Loucy (cell line): ENCODE measurements around the gene PLAAT5.

Experiments
- H2AFZ ChIP-seq: fragments of 200-600 bp; sonication (generic); 2 replicates; pipeline ENCODE4 v1.6.0; 2016; ENCODE audit warnings: antibody characterized with exemption, mild to moderate bottlenecking, low read length, moderate library complexity
- H3F3A ChIP-seq: fragments of 200-600 bp; 2 replicates; pipeline ENCODE4 v1.6.0; 2016; ENCODE audit warnings: antibody characterized with exemption, low read depth, mild to moderate bottlenecking
- H3K27me3 ChIP-seq: fragments of 200-600 bp; sonication (generic); 2 replicates; pipeline ENCODE4 v1.6.1; 2014; ENCODE audit warnings: low read length, mild to moderate bottlenecking; ENCODE audit not compliant: insufficient read depth, poor library complexity, severe bottlenecking
- H3K36me3 ChIP-seq: fragments of 200-600 bp; sonication (generic); 2 replicates; pipeline ENCODE4 v1.6.1; 2016; ENCODE audit warnings: low read length; ENCODE audit not compliant: insufficient read depth
- H3K4me1 ChIP-seq: fragments of 200-600 bp; sonication (generic); 2 replicates; pipeline ENCODE4 v1.5.1; 2014; ENCODE audit warnings: low read length, mild to moderate bottlenecking; ENCODE audit not compliant: insufficient read depth, poor library complexity, severe bottlenecking
- H3K4me2 ChIP-seq: fragments of 200-600 bp; sonication (generic); 2 replicates; pipeline ENCODE4 v1.6.0; 2014; ENCODE audit warnings: antibody characterized with exemption, low read length, low read depth, mild to moderate bottlenecking; ENCODE audit not compliant: poor library complexity, severe bottlenecking
- H3K4me3 ChIP-seq: fragments of 200-600 bp; sonication (generic); 2 replicates; pipeline ENCODE4 v1.5.1; 2014; ENCODE audit warnings: low read length, mild to moderate bottlenecking, mixed read lengths; ENCODE audit not compliant: poor library complexity, severe bottlenecking
- H3K79me2 ChIP-seq: fragments of 200-600 bp; sonication (generic); 2 replicates; pipeline ENCODE4 v1.6.1; 2014; ENCODE audit warnings: low read length; ENCODE audit not compliant: insufficient read depth
- H3K9ac ChIP-seq: fragments of 200-600 bp; sonication (generic); 2 replicates; pipeline ENCODE4 v1.6.0; 2014; ENCODE audit warnings: mild to moderate bottlenecking, low read depth, low read length, moderate library complexity; ENCODE audit not compliant: poor library complexity, severe bottlenecking
- H3K9me2 ChIP-seq: fragments of 200-600 bp; sonication (generic); replicated peaks from 2 replicates; pipeline ENCODE4 v1.6.1; 2016; ENCODE audit warnings: low read depth, low read length, mixed read lengths
- H3K9me3 ChIP-seq: fragments of 200-600 bp; sonication (generic); 2 replicates; pipeline ENCODE4 v1.6.1; 2014; ENCODE audit warnings: mild to moderate bottlenecking, antibody characterized with exemption, low read length, low read depth; ENCODE audit not compliant: insufficient read depth
- H4K20me1 ChIP-seq: fragments of 200-600 bp; sonication (generic); 2 replicates; pipeline ENCODE4 v1.6.0; 2014; ENCODE audit warnings: antibody characterized with exemption, low read length, mild to moderate bottlenecking; ENCODE audit not compliant: insufficient read depth, poor library complexity, severe bottlenecking
- EZH2phosphoT487 ChIP-seq: fragments of 200-600 bp; IDR thresholded peaks from 2 replicates; pipeline ENCODE4 v1.6.1; 2018; ENCODE audit warnings: antibody characterized with exemption, mild to moderate bottlenecking, moderate library complexity, borderline replicate concordance
- TF ChIP-seq, protein P1 (sequence below): fragments of 200-600 bp; sonication (generic); conservative IDR thresholded peaks from 2 replicates; pipeline ENCODE4 v1.5.1; 2014; ENCODE audit warnings: mild to moderate bottlenecking, antibody characterized with exemption, low read length

Gene PLAAT5

DNA sequence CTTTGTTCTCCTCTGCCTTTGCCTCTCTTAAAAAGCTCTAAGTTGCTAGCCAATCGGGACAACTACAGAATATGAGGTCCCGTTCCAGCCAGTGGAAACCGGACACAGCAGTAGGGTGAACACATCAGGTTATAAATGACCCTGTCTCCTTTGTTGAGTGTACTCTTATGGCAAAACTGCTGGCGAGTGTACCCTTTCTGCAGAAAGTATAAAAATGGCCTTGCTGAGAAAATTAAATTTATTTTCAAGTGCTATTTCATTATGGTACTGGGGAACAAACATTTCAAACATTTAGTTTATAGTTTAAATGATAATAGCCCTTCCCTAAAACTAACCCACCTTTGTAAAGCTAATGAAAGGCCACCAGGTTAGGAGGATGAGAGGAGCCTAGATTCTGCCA lies 8.9 kb upstream of the PLAAT5 start:
- no peaks in the 10 kb centered on the region for H3K36me3 ChIP-seq
- no peaks in the 10 kb centered on the region for H4K20me1 ChIP-seq
- no peaks in the 10 kb centered on the region for H3K79me2 ChIP-seq
- TF ChIP-seq, protein P1, sequence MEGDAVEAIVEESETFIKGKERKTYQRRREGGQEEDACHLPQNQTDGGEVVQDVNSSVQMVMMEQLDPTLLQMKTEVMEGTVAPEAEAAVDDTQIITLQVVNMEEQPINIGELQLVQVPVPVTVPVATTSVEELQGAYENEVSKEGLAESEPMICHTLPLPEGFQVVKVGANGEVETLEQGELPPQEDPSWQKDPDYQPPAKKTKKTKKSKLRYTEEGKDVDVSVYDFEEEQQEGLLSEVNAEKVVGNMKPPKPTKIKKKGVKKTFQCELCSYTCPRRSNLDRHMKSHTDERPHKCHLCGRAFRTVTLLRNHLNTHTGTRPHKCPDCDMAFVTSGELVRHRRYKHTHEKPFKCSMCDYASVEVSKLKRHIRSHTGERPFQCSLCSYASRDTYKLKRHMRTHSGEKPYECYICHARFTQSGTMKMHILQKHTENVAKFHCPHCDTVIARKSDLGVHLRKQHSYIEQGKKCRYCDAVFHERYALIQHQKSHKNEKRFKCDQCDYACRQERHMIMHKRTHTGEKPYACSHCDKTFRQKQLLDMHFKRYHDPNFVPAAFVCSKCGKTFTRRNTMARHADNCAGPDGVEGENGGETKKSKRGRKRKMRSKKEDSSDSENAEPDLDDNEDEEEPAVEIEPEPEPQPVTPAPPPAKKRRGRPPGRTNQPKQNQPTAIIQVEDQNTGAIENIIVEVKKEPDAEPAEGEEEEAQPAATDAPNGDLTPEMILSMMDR = no peak
- TF ChIP-seq EZH2phosphoT487 = no peak
- H3F3A ChIP-seq = peaks cover 5% of the 10 kb centered on the region; the same call in 1 of the 2 replicates
- H3K27me3 ChIP-seq = no peaks in the 10 kb centered on the region
- H3K4me2 ChIP-seq = no peak overlapping the region
- H3K4me3 ChIP-seq = no peak overlapping the region
- H3K9me3 ChIP-seq = peaks cover 5% of the 10 kb centered on the region; the same call in 1 of the 2 replicates
- no peak overlapping the region for H3K9ac ChIP-seq
- peaks cover 37% of the 10 kb centered on the region for H3K4me1 ChIP-seq
- no peaks in the 10 kb centered on the region for H3K9me2 ChIP-seq
- no peak overlapping the region for H2AFZ ChIP-seq

DNA sequence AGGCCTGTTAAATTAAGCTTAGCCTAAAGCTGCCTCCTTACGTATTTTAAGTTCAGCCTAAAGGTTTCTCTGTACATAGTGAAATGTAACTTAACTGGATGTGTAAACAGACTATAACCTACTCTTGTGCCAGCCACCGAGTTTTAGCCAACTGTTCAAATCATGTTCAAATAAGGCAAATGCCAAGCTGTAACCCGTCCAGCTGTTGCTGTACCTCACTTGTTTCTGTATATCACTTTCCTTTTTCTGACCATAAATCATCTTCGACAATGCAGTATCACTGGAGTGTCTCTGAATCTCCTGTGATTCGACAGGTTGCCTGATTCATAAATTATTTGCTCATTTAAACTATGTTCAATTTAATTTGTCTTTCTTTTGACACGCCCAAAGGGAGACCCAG lies 4.0 kb upstream of the PLAAT5 start:
- TF ChIP-seq EZH2phosphoT487 = no peak
- TF ChIP-seq, protein P1 = no peak
- no peaks in the 10 kb centered on the region for H3K9me2 ChIP-seq

DNA sequence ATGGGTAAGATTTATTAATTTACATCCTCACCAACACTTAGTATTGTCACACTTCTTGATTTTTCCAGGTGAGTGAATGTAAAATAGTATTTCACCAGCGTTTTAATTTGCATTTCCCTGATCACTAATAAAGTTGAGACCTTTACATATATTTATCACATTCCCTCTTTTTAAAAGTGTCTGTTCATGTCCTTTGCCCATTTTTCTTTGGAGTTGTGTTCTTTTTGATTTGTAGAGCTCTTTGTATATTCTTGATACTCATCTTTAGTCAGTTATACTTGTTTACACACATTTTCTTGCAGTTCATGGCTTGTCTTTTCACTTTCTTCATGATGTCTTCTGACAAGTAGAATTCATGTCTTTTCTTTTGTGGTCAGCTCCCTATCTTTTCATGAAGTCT lies 2.2 kb upstream of the PLAAT5 start:
- Histone ChIP-seq H3K79me2 (no peaks in the 10 kb centered on the region), H3K4me3 (no peak overlapping the region), H3K4me2 (no peak overlapping the region), H3K4me1 (no peaks in the 10 kb centered on the region), H3K9ac (no peak overlapping the region), H3F3A (no peaks in the 10 kb centered on the region), H3K27me3 (no peaks in the 10 kb centered on the region), H3K36me3 (no peaks in the 10 kb centered on the region), H2AFZ (no peak overlapping the region), H4K20me1 (no peaks in the 10 kb centered on the region), H3K9me3 (no peaks in the 10 kb centered on the region), H3K9me2 (no peaks in the 10 kb centered on the region)
- TF ChIP-seq, protein P1 = no peak
- no peak for TF ChIP-seq EZH2phosphoT487

More for the DNA sequence above, 4.0 kb upstream of the PLAAT5 start:
- no peak overlapping the region for H3K9ac ChIP-seq
- no peaks in the 10 kb centered on the region for H3F3A ChIP-seq
- H4K20me1 ChIP-seq = no peaks in the 10 kb centered on the region
- no peak overlapping the region for H2AFZ ChIP-seq
- no peaks in the 10 kb centered on the region for H3K79me2 ChIP-seq
- no peak overlapping the region for H3K4me2 ChIP-seq
- H3K4me1 ChIP-seq = no peaks in the 10 kb centered on the region
- H3K36me3 ChIP-seq = no peaks in the 10 kb centered on the region
- H3K27me3 ChIP-seq = no peaks in the 10 kb centered on the region
- H3K9me3 ChIP-seq = no peaks in the 10 kb centered on the region; the same call in 1 of the 2 replicates
- no peak overlapping the region for H3K4me3 ChIP-seq
